ENCODE measurements around the gene MDGA2.
"Not testable (repeated sequence)": the region's sequence is repeated elsewhere in the genome, so short reads cannot be mapped to it uniquely, and the experiment has no call there.

MDGA2 gene

DNA sequence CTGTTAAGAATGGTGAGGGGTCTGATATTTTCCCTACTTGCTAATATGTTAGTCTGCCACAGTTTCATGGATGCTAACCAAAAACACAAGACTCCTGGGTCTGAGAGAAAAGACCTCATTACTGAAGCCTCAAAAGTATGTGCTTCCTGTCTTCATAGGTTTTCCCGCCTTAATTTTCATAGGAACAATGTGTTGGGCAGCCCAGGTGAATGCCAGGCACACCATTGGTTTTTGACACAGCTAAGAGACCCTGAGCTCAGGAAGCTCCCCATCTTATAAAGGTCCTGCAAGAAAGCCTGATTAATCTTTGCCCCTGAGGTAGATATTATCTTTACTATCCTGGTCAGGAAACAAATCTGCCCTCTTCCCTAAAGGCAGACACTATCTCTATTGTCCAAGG is 464.1 kb downstream of the MDGA2 start:
- DNase-seq, result no peak

DNA sequence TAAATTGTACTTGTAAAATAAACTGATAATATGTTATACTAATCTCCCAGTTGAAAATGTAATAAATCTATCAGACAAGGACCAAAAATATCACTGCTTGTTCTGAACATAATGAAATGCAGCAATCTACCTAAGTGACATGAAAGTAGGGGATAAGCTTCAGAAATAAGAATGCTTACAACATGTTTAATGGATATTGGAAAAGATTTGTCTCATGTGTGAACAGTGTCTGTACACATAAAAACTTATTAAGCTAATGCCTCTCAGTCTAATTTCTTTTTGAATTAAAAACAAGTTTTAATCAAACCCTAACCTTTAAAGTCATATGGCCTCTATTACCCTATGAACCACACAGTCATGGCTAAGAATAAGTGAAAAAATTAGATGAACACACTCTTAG is 465.3 kb downstream of the MDGA2 start:
- DNase-seq, result no peak

DNA sequence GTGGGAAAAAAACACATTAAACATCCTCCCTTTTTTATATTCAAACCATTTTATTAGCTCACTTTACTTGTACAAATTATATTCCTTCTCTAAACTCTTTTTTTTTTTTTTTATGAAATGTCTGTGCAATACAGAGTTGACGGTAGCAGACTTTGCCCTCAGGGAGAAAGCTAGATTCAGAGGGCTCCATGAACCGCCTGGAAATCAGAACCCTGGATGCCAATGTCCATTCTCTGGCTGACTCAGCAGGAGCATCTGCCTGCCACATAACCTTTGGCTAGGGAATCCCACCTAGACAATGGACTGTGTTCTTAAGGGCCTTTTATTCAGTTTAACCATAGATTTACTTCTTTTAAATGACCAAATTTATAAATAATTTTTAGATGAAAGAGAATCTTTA is 467.0 kb downstream of the MDGA2 start:
- no peak for DNase-seq

DNA sequence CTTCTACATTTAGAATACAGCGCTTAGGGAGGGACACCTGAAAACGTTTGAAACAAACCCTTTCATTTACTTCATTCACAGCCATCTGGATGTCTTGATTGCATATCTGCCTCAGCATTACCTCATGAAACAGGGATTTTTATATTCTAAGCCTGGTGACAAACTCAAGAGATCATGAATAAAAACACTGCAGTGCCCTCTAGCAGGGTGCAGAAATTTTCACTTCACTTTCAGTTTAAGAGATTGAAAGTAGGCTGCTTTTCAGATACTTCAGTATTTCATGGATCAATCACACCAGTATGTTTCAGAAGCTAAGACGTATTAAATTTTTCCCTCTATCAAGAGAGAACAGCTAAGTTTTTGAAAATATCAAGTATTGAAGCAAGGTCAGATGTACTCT is 467.8 kb downstream of the MDGA2 start:
- DNase-seq, result peak; percentile 29

DNA sequence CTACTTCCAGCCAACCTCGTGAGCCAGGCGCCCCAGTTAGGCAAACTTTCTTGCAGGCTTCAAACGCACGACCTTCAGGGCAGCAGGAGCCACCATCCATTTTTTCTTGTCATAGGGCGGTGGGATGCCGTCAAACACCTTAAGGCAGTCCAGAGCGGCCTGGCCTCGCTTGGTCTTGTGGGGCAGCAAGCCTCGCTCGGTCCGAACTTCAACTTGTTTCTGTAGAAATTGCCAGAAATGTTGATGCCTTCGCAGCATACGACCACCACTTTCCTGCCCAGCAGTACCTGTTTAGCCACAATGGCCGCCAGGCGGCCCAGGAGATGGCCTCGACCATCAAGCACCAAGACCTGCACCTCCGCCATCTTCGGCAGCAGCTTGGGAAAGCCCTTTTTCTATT is 474.7 kb downstream of the MDGA2 start:
- DNase-seq, result no peak

DNA sequence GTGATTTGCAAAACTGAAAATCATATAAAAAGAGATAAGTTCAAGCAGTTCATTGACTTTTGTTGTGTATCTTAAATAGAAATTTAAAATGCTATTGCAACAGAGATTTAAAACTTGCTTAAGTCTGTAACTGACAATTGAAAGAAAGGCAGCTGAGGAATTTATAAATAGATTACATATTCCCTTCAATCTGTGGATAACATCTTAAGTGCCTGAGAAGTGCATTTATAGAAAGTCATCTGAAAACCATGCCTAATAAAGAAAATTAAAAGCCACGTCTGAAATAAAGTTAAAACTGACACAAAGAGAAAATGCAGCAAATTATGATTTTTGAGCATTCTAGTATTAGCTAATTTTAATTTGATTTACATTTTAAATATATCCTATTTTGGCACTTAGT is 479.8 kb downstream of the MDGA2 start:
- DNase-seq, result no peak

DNA sequence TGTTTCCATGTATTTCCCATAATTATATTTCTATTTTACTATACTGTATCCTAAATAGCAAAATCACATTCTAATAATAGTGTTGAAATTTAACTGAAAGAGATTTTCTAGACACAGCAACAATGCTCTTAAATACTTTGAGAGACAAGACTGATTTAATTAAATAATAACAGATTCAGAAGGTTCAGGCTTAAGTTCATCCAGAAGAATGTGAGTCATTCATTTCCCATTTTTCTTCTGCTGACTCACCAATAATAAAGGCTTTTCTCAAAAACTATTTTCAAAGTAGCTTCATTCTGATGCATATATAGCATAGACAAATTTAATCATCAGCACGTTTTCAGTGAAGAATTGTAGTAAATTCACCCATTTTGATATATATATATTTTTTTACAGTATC is 481.4 kb downstream of the MDGA2 start:
- DNase-seq, result peak; percentile 77

DNA sequence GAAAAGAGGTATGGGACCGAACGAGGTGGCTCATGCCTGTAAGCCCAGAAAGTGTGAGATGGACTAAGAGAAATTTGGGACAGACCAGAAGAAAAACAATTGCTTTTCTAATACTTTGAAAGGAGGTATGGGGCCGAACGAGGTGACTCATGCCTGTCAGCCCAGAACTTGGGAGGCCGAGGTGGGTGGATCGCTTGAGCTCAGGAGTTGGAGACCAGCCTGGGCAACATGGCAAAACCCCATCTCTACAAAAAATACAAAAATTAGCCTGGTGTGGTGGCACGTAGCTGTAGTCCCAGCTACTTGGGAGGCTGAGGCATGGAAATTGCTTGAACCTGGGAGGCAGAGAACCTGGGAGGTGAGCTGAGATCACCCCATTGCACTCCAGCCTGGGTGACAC is 483.2 kb downstream of the MDGA2 start:
- peak; percentile 11 for DNase-seq

DNA sequence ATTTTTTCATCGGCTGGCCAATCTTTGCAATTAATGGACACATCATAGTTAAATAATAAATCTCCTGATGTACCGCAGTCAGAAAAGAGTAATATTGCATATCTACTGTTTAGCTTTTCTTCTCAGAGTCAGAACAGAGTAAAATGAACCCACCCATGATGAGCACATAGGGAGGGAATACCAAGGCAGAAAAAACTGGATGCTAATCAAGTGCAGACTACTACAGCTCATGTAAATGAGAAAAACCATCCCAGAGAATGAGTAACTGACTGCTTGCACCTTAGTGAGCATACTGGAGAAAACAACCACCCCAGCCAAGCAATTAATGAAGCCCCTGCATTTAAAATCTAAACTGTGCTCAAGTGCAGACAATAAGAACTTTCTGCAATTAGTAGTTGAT is 483.7 kb downstream of the MDGA2 start:
- DNase-seq, result peak; percentile 45

DNA sequence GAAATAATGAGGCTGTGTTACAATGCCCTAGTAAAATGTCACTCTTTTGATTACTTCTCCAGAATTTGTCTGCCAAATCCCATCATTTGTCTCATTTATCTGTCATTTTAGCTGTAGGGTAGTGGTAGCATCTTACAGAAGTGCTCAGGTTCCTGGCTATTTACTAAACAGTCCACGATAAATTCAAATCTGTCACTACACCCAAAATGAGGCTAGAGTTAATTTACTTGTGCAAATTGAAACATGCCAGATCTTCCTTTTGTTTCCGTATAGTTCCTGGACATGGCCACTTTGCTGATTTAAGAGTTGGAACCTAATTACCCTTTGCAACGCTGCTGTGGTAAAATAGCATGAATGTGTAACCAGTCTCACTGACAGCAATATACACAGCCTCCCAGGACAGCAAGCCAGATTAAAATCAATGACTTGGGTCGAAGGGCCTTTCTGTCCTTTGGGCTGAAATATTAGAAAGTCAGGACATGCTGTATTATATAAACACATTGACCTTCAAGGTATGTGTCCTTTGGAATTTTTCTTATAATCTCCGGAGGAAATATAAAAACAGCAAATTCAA is 485.4 kb downstream of the MDGA2 start:
- DNase-seq, result no peak

DNA sequence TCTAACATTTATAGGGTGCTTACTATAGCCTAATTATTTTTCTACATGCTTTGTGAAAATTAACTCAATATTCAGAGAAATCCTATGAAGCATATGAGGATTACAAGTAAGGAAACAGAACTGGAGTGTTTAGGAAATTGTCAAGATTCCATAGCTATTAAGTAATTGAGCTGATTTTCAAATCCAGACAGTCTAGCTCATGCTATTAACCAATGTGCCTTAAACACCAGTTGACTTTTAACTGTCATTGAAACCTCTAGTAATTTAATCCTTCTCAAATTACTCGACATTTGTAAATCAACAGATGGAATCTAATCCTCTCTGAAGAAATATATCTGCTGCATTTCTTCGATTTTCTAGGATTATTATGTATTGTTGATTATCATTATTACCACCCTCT is 488.9 kb downstream of the MDGA2 start:
- peak; percentile 74 for DNase-seq

DNA sequence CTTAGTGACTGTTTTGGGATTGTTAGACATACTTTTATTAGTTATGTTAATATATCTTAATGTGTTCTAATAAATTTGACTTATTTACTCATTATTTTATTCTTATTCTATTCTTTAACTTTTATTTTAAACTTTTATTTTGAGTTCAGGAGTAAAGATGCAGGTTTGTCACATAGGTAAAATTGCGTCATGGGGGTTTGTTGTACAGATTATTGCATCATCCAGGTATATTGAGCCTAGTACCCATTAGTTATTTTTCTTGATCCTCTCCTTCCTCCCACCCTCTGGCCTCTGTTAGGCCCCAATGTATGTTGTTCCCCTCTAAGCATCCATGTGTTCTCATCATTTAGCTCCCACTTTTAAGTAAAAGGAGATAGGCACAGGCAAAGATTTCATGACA is 495.5 kb downstream of the MDGA2 start:
- DNase-seq, result no peak

DNA sequence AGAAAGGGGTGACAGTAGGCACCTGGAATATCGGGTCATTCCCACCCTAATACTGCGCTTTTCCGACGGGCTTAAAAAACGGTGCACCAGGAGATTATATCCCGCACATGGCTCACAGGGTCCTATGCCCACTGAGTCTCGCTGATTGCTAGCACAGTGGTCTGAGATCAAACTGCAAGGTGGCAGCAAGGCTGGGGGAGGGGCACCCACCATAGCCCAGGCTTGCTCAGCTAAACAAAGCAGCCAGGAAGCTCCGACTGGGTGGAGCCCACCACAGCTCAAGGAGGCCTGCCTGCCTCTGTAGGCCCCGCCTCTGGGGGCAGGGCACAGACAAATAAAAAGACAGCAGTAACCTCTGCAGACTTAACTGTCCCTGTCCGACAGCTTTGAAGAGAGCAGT is 503.5 kb downstream of the MDGA2 start:
- DNase-seq, result not testable (repeated sequence)

DNA sequence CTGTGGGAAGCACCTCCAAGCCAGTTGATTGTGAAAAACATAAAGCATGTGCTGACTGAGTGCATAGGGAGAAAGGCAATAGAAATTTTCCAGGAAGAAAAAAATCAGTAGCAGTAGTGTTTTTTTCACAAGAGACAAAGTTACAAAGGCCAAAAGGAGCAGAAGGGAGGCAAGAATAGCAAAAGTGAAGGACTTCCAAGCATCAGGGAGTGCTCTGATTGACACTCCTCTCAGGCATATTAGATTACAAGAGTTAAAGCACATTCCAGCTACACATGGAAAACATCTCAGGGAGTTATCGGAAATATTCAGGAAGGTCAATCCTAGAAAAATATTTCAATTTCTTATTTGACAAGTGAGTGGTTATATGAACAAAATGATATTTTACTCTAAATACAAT is 508.0 kb downstream of the MDGA2 start:
- DNase-seq, result no peak

DNA sequence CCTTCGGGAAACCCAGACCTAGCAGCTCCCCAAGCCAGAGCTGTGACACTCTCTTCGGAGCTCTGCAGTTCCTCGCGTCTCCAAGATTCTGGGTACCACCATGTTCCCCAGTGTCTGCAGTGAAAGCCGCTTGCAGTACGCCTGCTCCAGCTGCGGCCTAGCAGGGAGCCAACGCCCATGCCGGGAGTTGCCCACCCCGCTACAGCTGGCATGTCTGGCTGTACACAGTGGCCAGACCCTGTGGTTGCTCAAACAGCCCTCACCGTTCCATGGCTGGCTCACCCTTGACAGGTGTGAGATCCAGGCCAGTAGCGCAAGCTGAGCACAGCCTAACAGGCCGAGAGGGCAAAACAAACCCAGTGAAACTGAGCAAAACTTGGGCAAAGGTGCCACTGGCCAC is 520.0 kb downstream of the MDGA2 start:
- DNase-seq, result no peak

DNA sequence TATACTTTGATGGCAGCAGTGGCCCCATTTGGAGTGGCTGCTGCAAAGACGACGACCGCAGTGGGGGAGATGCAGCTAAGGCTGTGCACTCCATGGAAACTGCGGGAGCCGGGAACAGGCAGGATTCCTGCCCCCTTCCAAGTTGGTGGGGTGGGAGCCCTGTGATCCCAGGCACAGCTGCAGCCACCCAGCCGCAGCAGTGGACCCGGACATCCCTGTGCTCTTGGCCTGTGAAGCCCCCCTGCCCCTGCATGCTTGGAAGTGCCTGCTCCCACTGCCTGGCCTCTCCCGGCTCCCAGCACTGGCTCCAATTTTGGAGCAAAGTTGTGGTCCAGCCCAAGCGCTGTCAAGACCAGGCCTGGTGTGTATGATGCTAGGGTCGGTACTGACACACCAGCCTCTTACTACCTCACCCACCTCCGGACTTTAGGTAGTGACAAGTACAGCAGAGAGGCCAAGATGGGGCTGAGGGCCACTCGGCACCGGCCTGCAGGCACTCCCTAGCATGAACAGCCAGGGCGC is 521.1 kb downstream of the MDGA2 start:
- no peak for DNase-seq

DNA sequence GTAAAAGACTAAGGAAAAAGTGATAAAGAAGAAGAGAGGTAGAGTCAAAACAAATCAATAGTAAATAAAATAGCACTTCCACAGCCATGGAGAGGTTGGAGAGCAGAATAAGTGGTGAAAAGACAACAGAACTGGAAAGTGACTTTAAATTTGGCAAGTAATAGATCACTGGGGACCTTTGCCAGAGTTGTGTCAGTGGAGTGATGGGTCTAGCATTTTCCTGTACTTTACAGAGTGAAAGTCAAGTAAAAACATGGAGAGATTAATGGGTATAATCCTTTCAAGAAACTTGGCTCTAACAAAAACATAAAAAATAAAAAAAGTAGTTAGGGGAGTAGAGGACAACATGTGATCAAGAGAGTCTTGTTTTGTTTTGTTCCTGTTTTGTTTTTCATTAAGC is 521.7 kb downstream of the MDGA2 start:
- DNase-seq, result no peak

DNA sequence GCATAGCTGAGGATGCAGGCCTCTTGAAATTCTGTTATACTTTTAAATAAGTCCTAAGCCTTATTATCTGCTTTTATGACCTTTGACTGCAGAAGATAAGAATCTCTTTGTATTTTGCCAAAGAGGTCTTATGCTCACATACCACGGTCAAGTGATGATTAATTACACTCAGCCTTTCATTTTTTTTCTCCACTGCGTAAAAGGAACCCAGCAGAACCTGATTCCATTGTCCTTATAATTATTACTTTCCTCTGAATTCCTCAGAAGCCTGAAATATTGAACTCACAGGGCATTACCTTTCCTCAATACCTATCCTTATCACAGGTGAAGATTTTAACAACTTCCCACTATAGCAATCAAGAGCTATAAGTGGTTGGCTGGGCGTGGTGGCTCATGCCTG is 525.1 kb downstream of the MDGA2 start:
- no peak for DNase-seq

DNA sequence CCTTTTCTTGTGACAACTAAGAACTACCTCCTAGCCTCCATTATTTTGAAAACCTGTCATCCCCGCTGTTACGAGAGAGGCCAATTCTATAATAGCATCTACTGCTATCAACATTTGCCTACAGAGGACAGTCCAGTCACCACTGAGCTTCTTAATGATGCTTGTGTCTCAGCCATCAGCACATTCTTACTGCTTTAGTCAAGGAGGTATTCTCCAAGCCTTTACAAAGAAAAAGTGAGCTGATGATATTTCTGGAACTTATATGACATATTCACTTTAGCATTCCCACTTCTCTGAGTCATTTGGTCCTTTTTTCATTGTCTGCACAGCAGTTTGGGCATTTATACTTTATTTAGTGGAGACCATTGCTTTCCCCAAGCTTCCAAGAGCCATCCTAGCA is 526.1 kb downstream of the MDGA2 start:
- peak; percentile 80 for DNase-seq

DNA sequence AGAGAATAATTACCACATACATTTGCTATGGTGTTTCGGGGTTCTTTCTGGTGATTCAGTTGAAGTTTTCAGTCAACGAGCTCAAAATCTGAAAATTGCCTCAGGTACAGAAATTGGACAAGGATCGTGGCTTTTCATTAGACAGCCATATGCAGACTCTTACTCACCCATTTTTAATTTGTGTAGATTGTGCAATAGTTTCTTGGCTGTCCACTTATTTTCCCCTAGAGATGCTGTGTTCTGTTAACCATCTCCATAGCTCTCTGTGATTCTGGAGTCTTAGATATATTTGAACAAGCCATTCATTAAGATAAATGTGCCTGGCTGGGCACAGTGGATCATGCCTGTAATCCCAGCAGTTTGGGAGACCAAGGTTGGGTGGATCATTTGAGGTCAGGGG is 526.7 kb downstream of the MDGA2 start:
- peak; percentile 19 for DNase-seq

DNA sequence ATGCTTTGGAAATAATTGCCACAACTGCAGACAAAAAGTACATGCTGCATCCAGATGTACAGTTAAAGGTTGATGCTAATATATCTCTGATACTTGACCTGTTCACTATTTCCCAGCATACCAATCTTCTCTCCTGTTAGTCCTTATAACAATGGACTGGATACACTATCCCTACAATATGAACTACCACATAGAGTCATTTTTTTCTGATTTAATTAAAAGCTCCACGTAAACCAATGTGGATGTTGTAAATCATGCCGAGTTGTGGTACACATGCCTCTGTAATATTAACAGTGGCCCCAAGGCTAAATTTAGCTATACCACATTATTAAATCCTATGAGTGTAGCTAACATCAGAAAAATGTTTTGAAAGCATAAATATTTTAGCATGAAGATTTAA is 554.8 kb downstream of the MDGA2 start:
- DNase-seq, result no peak

DNA sequence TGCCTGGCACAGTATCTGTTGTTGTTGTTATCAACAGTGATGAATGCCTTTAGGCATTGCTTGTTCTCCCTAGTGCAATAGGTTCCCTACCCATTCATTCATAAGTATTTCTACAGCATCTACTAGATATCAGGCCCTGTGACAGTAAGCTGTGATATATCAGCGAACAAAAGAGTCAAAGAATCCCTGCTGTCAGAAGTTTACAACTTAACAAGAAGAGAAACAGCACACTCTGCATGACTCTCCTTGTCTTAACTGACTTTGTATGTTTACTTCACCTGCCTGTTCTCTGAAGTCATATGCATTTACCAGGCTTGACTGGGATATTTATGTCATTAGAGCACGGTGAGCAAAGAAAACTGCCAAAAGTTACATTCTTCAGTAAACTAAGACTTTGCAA is 571.6 kb downstream of the MDGA2 start:
- no peak for DNase-seq

DNA sequence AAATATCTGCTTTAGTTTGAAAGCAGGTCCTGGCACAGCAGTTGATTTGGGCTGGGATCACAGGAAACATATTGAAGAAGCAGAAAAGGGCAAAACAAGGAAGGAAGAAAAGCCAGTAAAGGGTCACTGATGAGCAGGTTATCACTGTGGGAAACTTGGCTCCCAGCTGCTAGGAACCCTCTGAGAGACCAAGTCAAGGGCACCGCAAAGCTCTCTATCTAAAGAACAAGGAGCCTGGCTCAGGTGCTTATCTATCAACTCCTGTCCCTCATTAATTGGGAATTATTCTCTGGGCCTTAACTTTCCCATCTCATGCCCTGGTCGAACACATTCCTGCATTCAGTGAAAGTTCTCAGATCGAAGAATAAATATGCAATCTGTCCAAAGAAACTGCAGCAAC is 572.9 kb downstream of the MDGA2 start:
- no peak for DNase-seq

DNA sequence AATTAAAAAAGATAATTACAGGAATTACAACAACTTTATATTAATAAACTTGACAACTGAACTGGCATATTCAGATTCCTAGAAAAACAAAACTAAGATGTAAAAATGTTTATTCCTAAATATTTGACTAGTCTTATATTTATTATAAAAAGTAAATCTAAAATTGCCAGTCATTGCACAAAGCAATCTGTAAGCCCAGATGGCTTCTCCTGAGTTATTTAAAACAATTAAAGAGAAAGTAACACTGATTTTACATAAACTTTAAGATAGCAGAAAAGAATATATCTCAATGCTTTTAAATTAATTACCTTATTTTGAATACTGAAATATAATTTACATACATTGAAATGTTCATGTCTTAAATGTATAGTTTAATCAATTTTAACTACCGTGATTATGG is 589.7 kb downstream of the MDGA2 start:
- DNase-seq, result no peak

DNA sequence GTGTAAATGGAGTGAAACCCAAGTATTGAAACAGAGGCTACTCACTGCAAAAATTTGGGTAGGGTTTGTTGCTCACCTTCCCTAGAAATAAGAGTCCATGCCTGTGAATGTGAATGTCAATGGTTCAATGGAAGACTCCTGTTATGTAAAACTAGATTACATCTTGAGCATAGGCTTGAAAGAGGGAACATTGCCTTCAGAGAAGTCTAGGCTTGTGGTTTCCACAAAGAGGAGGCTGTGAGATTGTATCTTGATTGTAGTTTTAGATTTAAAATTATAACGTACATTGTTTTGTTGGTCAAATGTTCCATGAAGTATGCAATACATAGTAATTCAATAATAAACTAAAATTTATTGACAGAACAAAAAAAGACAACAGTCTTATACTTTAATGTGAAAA is 610.1 kb downstream of the MDGA2 start:
- DNase-seq, result no peak

DNA sequence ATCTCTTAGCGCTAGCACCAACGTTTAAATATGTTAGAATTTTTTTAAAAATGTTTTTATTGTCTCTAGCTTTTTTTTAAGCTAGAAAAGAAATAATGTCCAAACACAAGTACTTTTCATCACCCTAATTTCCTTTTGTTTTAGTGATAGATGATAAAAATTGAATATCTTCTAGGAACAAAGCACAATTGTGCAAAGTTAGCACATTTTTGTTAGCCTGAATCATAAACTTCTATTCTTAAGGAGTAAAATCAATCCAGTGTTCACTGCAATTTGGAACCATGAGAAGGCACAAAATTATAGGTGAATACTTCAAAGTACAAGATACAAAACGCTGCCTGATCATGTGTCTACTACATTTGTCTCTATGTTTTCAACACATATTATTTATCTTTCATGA is 615.4 kb downstream of the MDGA2 start:
- no peak for DNase-seq
